HG03378 (cell line): Measurements from ENCODE around the gene KIF5C.

Experiments used
- ATAC-seq: cut with Tn5 transposase; IDR thresholded peaks from one replicate; pipeline ENCODE4 v1.9.1; 2021; ENCODE audit warnings: mild to moderate bottlenecking, moderate library complexity; ENCODE audit not compliant: unreplicated experiment

The KIF5C gene

GRCh38 chr2:148984449-148984848 is 109.4 kb downstream of the KIF5C start:
- no peak for ATAC-seq

DNA sequence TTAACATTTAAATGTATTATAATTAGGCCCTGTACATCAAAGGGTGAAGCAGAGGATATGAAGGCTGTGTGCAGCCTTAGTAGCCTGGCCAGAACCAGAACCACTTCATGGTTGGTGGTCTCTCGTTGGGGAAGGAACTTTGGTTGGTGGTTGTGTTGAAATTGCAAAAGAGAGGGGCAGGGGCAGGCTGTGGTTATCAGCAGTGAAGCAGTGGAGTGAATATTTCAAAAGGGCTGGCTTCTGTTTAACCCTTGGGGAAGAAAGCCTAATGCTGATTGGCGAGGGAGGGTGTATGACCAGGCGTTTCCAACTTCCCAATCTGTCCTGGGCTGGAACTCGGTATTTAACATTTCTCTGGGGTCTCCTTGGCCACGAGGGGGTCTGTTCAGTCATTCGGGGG is 112.3 kb downstream of the KIF5C start:
- ATAC-seq = no peak

GRCh38 chr2:148988337-148988736 is 113.3 kb downstream of the KIF5C start:
- ATAC-seq = no peak

DNA sequence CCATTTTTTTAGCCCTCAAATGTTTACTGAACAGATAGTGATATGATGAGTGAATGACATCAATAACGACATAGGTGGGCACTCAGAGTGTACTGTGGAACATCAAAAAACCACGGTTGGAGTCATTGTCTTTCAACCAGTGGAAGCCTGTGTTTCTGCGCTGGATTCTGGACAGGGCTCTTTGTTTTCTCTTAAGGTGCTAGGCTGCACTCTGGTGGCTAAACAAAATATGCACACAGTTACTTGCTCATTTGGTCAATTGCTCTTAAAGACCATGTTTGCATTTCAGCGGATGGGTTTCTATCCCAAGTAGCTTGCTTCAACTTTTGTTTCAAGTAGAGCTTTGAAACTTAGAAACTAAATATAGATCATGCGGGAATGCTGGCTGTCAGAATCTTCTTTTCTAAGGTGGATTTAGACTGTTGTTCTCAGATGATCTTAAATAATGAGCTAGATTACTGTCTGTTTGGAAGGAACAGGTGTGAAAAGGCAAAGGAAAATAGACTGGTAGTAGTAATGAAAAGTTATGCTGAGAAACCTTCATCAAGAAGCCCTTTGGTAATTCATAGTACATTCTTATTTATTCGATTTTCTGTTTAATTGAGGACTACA is 115.0 kb downstream of the KIF5C start:
- peak; percentile 92 for ATAC-seq

- no peak for ATAC-seq
Observed at GRCh38 chr2:148990968-148991367, 115.9 kb downstream of the KIF5C start.

GRCh38 chr2:148992448-148992847 is 117.4 kb downstream of the KIF5C start:
- ATAC-seq = no peak

GRCh38 chr2:148993351-148993750 is 118.3 kb downstream of the KIF5C start:
- no peak for ATAC-seq

GRCh38 chr2:148994341-148994740 is 119.3 kb downstream of the KIF5C start:
- ATAC-seq = no peak

- ATAC-seq = no peak
Observed at GRCh38 chr2:148996805-148997204, 121.8 kb downstream of the KIF5C start.

- no peak for ATAC-seq
Observed at GRCh38 chr2:148998165-148998830, 123.3 kb downstream of the KIF5C start.

- ATAC-seq = no peak
Observed at GRCh38 chr2:148998831-148999200, 123.8 kb downstream of the KIF5C start.

DNA sequence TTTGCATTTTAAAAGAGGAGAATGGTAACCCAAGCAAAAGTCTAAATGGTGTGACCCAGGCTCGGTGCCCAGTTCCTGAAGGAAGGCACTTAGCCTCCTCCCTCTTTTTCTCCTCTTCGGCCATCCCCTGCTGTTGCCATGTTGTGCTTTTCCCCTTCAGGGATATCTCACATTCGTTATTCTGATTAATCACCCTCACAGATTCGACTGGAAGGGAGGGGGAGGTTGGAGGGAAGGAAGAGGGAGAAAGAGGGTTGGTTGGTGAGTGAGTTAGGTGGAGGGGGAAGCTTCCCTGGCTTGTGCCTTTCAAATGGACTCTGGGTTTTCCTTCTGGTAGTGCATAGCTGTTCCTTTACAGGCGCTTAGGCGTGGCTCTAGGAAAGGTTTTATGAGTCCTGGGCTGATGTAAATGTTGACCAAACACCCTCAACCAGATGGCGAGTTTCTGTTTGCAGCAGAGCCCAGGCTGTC is 124.5 kb downstream of the KIF5C start:
- no peak for ATAC-seq

GRCh38 chr2:149000158-149000938 is 125.3 kb downstream of the KIF5C start:
- no peak for ATAC-seq

- no peak for ATAC-seq
Observed at GRCh38 chr2:149001496-149001895, 126.5 kb downstream of the KIF5C start.

DNA sequence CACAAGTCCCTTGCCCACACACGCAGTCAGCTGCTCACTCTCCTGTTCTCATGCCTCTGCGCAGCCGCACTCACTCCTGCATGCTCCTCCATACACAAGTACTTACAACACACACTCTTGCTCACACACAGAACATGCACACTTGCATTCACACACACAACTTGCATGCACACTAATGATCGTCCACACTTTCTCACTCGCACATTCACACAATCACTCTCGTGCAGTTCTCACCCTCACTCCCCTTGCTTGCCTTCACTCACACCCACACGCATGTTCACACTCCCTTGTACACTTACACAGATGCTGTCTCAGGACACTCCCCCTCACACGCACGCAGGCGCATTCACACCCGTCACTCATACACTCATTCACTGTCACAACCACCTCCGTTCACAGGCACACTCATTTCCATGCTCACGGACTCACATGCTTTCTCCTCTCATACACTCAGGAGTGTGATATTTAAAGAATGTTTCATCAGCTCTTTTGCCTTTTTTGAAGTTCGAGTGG is 127.4 kb downstream of the KIF5C start:
- no peak for ATAC-seq

DNA sequence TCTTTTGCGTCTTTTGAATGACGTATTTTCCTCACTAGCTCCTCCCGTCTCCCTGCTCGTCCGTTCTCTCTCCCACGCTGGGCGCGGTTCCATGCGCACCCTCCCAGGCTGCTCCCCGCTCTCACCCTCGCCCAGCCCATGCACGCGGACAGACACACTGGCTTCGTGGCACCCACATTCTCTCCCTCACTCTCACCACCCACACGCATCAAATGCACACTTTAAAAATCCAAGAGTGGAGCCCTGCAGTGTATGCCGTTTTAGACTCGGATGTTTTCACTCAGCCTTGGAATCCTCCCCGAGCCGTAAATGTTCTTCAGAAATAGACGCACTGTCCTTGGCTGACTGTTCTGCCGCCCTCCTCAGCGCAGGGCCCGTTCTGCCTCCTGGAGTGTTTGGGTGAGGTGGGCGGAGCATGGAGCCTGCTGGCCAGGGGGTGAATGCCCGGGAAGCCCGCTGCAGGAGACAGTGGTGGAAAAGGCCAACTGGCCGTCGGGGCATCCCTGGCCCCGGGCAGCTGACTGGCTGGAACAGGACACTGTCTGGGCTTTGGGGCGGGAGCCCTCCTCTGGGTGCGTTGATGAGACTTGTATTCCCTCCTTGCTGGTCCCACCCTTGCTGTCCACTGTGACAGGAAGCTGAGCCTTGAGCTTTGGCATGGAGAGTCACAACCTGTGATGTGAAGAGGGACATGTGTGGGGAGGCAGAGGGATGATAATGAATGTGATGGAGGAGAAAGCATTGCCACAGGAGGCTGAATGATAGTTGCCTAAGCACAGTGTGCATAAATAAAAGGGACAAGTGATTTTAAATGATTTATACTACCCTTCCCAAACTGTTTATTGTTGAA is 128.1 kb downstream of the KIF5C start:
- ATAC-seq = no peak

DNA sequence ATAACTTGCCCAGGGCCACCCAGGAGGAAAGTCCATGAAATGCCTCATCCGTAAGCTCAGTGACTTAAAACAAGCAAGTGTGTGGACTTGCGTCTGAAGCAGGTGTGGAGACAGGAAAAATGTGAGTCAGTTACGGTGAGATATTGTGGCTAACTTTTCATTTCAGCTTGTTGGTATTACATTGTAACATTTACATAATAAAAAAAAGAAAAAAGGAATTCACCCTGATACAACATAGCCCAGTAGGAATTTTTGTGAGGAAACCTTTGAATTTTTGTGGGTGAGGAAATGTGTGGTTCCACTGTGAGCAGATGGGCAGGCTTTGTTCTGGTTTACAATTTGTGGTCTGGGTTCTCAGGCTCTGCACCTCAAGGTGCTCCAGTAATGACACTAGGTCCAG is 129.8 kb downstream of the KIF5C start:
- no peak for ATAC-seq

GRCh38 chr2:149005471-149006077 is 130.5 kb downstream of the KIF5C start:
- no peak for ATAC-seq

DNA sequence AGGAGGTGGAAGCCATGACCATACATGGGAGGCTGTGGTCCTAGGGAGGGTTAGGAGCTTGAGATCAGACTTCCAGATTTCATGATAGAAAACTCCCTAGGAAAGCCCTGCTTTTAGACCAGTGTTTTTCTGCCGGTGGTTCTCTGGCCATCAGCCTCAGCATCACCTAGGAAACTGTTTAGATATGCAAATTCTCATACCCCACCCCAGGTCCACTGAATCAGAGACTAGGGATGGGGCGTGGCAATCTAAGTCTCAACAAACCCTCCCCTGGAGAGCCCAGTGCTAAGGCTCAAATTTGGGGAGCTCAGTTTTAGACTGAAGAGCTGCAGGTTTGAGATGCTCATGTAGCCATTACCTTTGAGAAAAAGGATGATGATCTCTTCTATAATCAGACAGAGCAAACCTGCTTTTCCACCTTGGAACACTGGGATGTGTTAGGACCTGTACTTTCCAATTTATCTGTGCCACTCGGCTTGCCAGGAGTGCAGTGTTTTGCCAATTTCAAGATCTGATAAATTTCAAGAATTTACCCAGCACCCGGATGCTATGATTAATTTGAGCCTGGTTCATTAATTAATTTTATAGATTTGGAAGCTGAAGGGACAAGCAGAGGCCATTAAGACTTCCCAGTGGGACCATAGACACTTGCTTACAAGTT is 132.0 kb downstream of the KIF5C start:
- no peak for ATAC-seq

- ATAC-seq = no peak
Observed at GRCh38 chr2:149008381-149008780, 133.4 kb downstream of the KIF5C start.
